HG02623 (cell line): ENCODE measurements around the gene PIP.
"Not testable (repeated sequence)": the region's sequence is repeated elsewhere in the genome, so short reads cannot be mapped to it uniquely, and the experiment has no call there.

Experiments
- ATAC-seq: cut with Tn5 transposase; IDR thresholded peaks from one replicate; pipeline ENCODE4 v1.9.1; 2021; ENCODE audit warnings: moderate library complexity; ENCODE audit not compliant: unreplicated experiment

PIP gene

GRCh38 chr7:143176128-143176527 is 44.3 kb downstream of the PIP start:
- no peak for ATAC-seq

- no peak for ATAC-seq
Measured at GRCh38 chr7:143177374-143178119, 45.7 kb downstream of the PIP start.

- ATAC-seq = not testable (repeated sequence)
Measured at GRCh38 chr7:143180771-143181170, 48.9 kb downstream of the PIP start.

- ATAC-seq = no peak
Measured at GRCh38 chr7:143181349-143181748, 49.5 kb downstream of the PIP start.

GRCh38 chr7:143183024-143183423 is 51.1 kb downstream of the PIP start, which contains the start of gene TAS2R39:
TSS of gene TAS2R39 (plus strand) at chr7:143183419. CDS start at chr7:143183419, 0 bp downstream.
- no peak for ATAC-seq

- ATAC-seq = no peak
Measured at GRCh38 chr7:143185551-143185950, 53.7 kb downstream of the PIP start.

- no peak for ATAC-seq
Measured at GRCh38 chr7:143188994-143189393, 57.1 kb downstream of the PIP start.
